DND-41 (cell line): ENCODE results near the gene MAGEF1.

Experiments used
- CTCF ChIP-seq: IDR thresholded peaks from 2 replicates; pipeline ENCODE4 v1.5.1; 2012; ENCODE audit warnings: borderline replicate concordance, low read length, moderate library complexity, mild to moderate bottlenecking; ENCODE audit not compliant: poor library complexity, severe bottlenecking; ENCODE audit errors: extremely low read depth
- EZH2 ChIP-seq: IDR thresholded peaks from 3 replicates; pipeline ENCODE4 v1.6.1; 2012; ENCODE audit warnings: borderline replicate concordance, low read depth, mild to moderate bottlenecking, moderate library complexity, low read length, inconsistent platforms; ENCODE audit not compliant: severe bottlenecking

GRCh38 chr3:184751204-184752040 lies 39.6 kb upstream of the MAGEF1 start:
- TF ChIP-seq EZH2, result no peak
- TF ChIP-seq CTCF, result no peak
